Endothelial cell of umbilical vein (primary cell): ENCODE results near the gene LORICRIN. TPM values are rescaled to one million over a fixed set of nuclear protein-coding genes. Genes with fewer than 3 reads are reported as not detected.

ENCODE experiments used
- BruUV-seq: library from RNA; stranded (reverse); fragments of 400-500 nt; replicated peaks from 2 replicates; lab custom pipeline; 2021; lab: Mats Ljungman, UMichigan
- CTCF ChIA-PET: fragments of 300-600, 350-600 bp; sonication (Branson Sonifier 250); formaldehyde crosslinking; loops from one replicate; lab custom pipeline; 2021; ENCODE audit warnings: antibody characterized with exemption, inconsistent platforms; lab: Charles Lee
- POLR2A ChIA-PET: fragments of 300-600, 350-600 bp; sonication (Branson Sonifier 250); formaldehyde crosslinking; loops from one replicate; lab custom pipeline; 2021; ENCODE audit warnings: antibody characterized with exemption, inconsistent platforms; lab: Charles Lee
- DNase-seq: peaks from one replicate; pipeline ENCODE4 v3.0.0-alpha.2; 2011; ENCODE audit warnings: low read depth, low spot score
- FAIRE-seq: peaks from 2 replicates; lab custom pipeline; 2011; peaks lifted over from hg19 to GRCh38; lab: Jason Lieb, UNC
- H2AFZ ChIP-seq: 2 replicates; pipeline ENCODE4 v1.6.0; 2012; ENCODE audit warnings: low read depth, low read length, control low read depth, inconsistent platforms
- H3K27ac ChIP-seq: 2 replicates; pipeline ENCODE4 v1.5.1; 2011; ENCODE audit warnings: low read depth, mild to moderate bottlenecking, control low read depth, low read length, moderate library complexity; ENCODE audit not compliant: insufficient read depth
- H3K27me3 ChIP-seq, 2 experiments: 2 replicates each; pipeline versions ENCODE4 v1.6.0 to v1.6.1; 2011; ENCODE audit warnings: low read length in 2 of 2, mixed read lengths in 1 of 2; ENCODE audit not compliant: control insufficient read depth in 2 of 2, insufficient read depth in 2 of 2
- H3K36me3 ChIP-seq, 2 experiments: 2 replicates in 1 of 2; 3 replicates in 1 of 2; pipeline ENCODE4 v1.5.1; 2011; ENCODE audit warnings: low read length in 2 of 2, mild to moderate bottlenecking in 1 of 2, moderate library complexity in 1 of 2; ENCODE audit not compliant: control insufficient read depth in 2 of 2, insufficient read depth in 2 of 2; ENCODE audit errors: extremely low read depth in 1 of 2
- H3K4me1 ChIP-seq: 3 replicates; pipeline ENCODE4 v1.5.1; 2011; ENCODE audit warnings: mild to moderate bottlenecking, low read length; ENCODE audit not compliant: control insufficient read depth, insufficient read depth; ENCODE audit errors: extremely low read depth
- H3K4me2 ChIP-seq: 2 replicates; pipeline ENCODE4 v1.6.1; 2011; ENCODE audit warnings: low read length, control low read depth, mixed read lengths; ENCODE audit not compliant: insufficient read depth
- H3K4me3 ChIP-seq, 3 experiments: fragments of 200-600 bp in 1 of 3; sonication (generic), shearing (Covaris generic) in 1 of 3; replicated peaks in 1 of 3; 2 replicates each; pipeline ENCODE4 v1.5.1; 2011 to 2016; ENCODE audit warnings: control low read depth in 3 of 3, low read length in 3 of 3, mild to moderate bottlenecking in 2 of 3, inconsistent platforms in 1 of 3, low read depth in 1 of 3, moderate library complexity in 1 of 3; ENCODE audit not compliant: insufficient read depth in 1 of 3
- H3K79me2 ChIP-seq: 2 replicates; pipeline ENCODE4 v1.6.0; 2012; ENCODE audit warnings: low read length, inconsistent platforms; ENCODE audit not compliant: control insufficient read depth, insufficient read depth
- H3K9ac ChIP-seq: replicated peaks from 2 replicates; pipeline ENCODE3; 2011; ENCODE audit warnings: low read length, control low read depth; ENCODE audit not compliant: insufficient read depth; ENCODE audit errors: extremely low read depth
- H3K9me1 ChIP-seq: replicated peaks from 3 replicates; pipeline ENCODE4 v1.6.0; 2011; ENCODE audit warnings: mild to moderate bottlenecking, low read length; ENCODE audit not compliant: control insufficient read depth, insufficient read depth; ENCODE audit errors: extremely low read depth
- H3K9me3 ChIP-seq: replicated peaks from 2 replicates; pipeline ENCODE4 v1.5.1; 2012; ENCODE audit warnings: low read length, inconsistent platforms; ENCODE audit not compliant: control insufficient read depth, insufficient read depth
- H4K20me1 ChIP-seq: replicated peaks from 2 replicates; pipeline ENCODE3; 2011; ENCODE audit warnings: mild to moderate bottlenecking, low read length; ENCODE audit not compliant: control insufficient read depth, insufficient read depth; ENCODE audit errors: extremely low read depth
- CTCF ChIP-seq, 2 donors: IDR thresholded peaks; 1 replicate in 1 of 2; 2 replicates in 1 of 2; pipeline ENCODE4 v1.5.1; 2011; ENCODE audit warnings: low read length in 2 of 2, mild to moderate bottlenecking in 2 of 2, moderate library complexity in 2 of 2, control low read depth in 1 of 2, inconsistent platforms in 1 of 2, low read depth in 1 of 2; ENCODE audit not compliant: insufficient read depth in 1 of 2; ENCODE audit errors: extremely low read depth in 1 of 2
- EZH2 ChIP-seq: IDR thresholded peaks from 2 replicates; pipeline ENCODE4 v1.6.1; 2012; ENCODE audit warnings: borderline replicate concordance, low read depth, mild to moderate bottlenecking, moderate library complexity, low read length, inconsistent platforms; ENCODE audit not compliant: severe bottlenecking
- FOS ChIP-seq: IDR thresholded peaks from 2 replicates; pipeline ENCODE4 v1.6.1; 2011; ENCODE audit warnings: mild to moderate bottlenecking, low read length, moderate library complexity, borderline replicate concordance; ENCODE audit not compliant: insufficient read depth
- GATA2 ChIP-seq: IDR thresholded peaks from 2 replicates; pipeline ENCODE4 v1.7.0; 2011; ENCODE audit warnings: low read depth, mild to moderate bottlenecking, moderate library complexity, mixed read lengths, low read length; ENCODE audit not compliant: insufficient read length, insufficient read depth
- JUN ChIP-seq: IDR thresholded peaks from 2 replicates; pipeline ENCODE4 v1.6.1; 2011; ENCODE audit warnings: borderline replicate concordance, low read depth; ENCODE audit not compliant: insufficient read length, insufficient read depth
- MAX ChIP-seq: IDR thresholded peaks from 2 replicates; pipeline ENCODE4 v1.6.1; 2011; ENCODE audit not compliant: insufficient read depth, insufficient read length
- MYC ChIP-seq: IDR thresholded peaks from one replicate; pipeline ENCODE4 v1.6.1; 2011; ENCODE audit warnings: mild to moderate bottlenecking, low read depth, low read length
- POLR2A ChIP-seq: IDR thresholded peaks from 2 replicates; pipeline ENCODE4 v1.6.1; 2012; ENCODE audit warnings: low read depth, mild to moderate bottlenecking, control low read depth, low read length
- POLR2AphosphoS5 ChIP-seq: IDR thresholded peaks from 2 replicates; pipeline ENCODE4 v1.6.1; 2012; ENCODE audit warnings: low read depth, mild to moderate bottlenecking, control low read depth, low read length, moderate library complexity; ENCODE audit not compliant: insufficient read depth
- dilution Hi-C: fragments of 300-500 bp; cut with MboI; formaldehyde crosslinking; loops from one replicate; pipeline ENCODE4 v1.15.0; 2019; ENCODE audit warnings: low sequenced_read_pairs; ENCODE audit not compliant: extremely low pct_ligation_motif_present
- intact Hi-C: fragments of 100-400 bp; cut with micrococcal nuclease; formaldehyde crosslinking; loops from one replicate; pipeline ENCODE4 v1.10.0; 2022
- polyA plus RNA-seq, 4 experiments: library from polyadenylated mRNA; depleted of rRNA in 3 of 4; stranded (reverse) in 3 of 4; unstranded in 1 of 4; fragments of >200 nt; gene quantifications; 2 replicates each; pipeline versions ENCODE4 v1.2.1 to v1.2.3, GENCODE V29; 2011 to 2012; ENCODE audit warnings: missing spikeins in 1 of 4
- total RNA-seq: library from RNA; stranded (reverse); gene quantifications from 2 replicates; pipeline ENCODE4 v1.2.3, GENCODE V29; 2021

LORICRIN gene
- total and polyA plus RNA-seq, 2 donors (not counting 3 experiments of a cell fraction or from before 2014, with no cell fraction given) = not detected

- no peak for DNase-seq
- dilution Hi-C loops = no loop called here
- Histone ChIP-seq H3K4me1 (no peaks in the 10 kb centered on the region), H2AFZ (no peak overlapping the region), H3K9me1 (no peaks in the 10 kb centered on the region), H3K79me2 (no peaks in the 10 kb centered on the region), H3K4me3 (no peak overlapping the region), H3K36me3 (no peaks in the 10 kb centered on the region), H4K20me1 (no peaks in the 10 kb centered on the region), H3K4me2 (no peak overlapping the region), H3K27me3 (no peaks in the 10 kb centered on the region), H3K27ac (no peak overlapping the region), H3K9ac (no peak overlapping the region), H3K9me3 (no peaks in the 10 kb centered on the region)
- intact Hi-C loops = no loop called here
- BruUV-seq = no TSS peak
- ChIA-PET CTCF (no interaction called here), POLR2A (no interaction called here)
- FAIRE-seq = no peak
- TF ChIP-seq MAX = no peak
- TF ChIP-seq GATA2 = no peak
- no peak for TF ChIP-seq MYC
- no peak for TF ChIP-seq JUN
- no peak for TF ChIP-seq CTCF (IDR thresholded peaks at IDR 0.05; ENCODE audit: extremely low read depth in 1 of 2, insufficient read depth in 1 of 2, low read depth in 1 of 2, low read length in 2 of 2)
- TF ChIP-seq EZH2 = no peak
- no peak for TF ChIP-seq POLR2A
- no peak for TF ChIP-seq POLR2AphosphoS5
- TF ChIP-seq FOS = no peak
Observed at GRCh38 chr1:153250166-153250565, 9.3 kb upstream of the LORICRIN start.
